Measurements from ENCODE around the gene CYBRD1. TPM values are rescaled to one million over a fixed set of nuclear protein-coding genes. Genes with fewer than 3 reads are reported as not detected.
"Not testable (repeated sequence)": the region's sequence is repeated elsewhere in the genome, so short reads cannot be mapped to it uniquely, and the experiment has no call there.

Gene CYBRD1
- total RNA-seq, 2 donors from 2014 or later: 357 to 453 TPM

DNA sequence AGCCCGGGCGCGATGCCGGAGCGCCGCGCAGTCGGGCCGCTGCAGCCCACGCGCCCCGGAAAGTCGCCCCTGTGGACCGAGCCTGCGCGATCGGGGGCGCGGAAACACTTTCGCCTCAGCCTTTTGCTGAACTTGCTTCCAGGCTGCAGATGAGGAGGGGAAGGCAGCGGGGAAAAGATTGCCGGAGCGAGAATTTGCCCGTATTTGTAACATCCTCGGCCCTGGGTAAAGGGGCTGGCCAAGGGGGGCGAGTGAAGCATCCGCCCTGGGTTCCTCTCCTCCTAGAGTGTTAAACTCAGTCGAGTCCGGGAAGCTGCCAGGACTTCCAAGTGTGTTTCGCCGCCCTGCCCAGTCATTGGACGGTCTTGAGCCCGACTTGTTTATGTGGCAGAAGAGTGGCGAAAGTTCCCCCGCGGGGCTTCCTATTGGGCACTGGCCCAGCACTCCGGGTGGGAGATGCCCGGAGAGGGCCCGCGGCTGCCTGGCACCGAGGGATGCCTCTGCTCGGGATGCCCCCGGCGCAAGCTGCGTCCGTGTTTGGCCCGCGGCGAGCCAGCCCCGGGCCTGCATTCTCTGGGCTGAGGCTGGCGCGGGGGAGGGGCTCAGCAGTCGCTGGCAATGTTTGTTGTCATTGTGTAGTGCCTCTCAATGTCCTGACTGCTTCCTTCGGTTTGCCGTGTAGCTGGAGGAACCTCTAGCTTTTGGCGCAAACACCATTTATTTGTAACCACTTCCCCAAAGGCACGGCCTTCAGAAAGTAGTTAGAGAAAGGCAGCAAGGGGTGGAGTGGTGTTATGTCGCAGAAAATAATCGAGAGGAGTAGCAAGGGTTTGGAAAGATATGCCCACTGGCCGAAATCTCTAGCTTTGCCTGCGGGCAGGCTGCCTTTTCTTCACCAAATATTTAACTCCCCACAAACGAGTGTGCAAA lies 1.1 kb downstream of the CYBRD1 start:
- DNase-seq (ENCODE audit: low spot score): peak; percentile 66
- ATAC-seq (ENCODE audit: insufficient number of reproducible peaks, low FRiP score, low read depth): peak; percentile 46
- no peaks in the 10 kb centered on the region for H3K27me3 ChIP-seq (replicated peaks; ENCODE audit: insufficient read depth)
- peak overlapping the region; percentile 98 for H3K4me3 ChIP-seq
- no peaks in the 10 kb centered on the region for H3K36me3 ChIP-seq
- TF ChIP-seq CTCF (IDR thresholded peaks at IDR 0.05): no peak
- peaks cover 7 to 41% of the 10 kb centered on the region in 2 donors for H3K4me1 ChIP-seq (ENCODE audit: control insufficient read depth in 1 of 2, low read depth in 2 of 2)
- no peaks in the 10 kb centered on the region for H3K9me3 ChIP-seq
- H3K27ac ChIP-seq: peak overlapping the region; percentile 94 to 98

DNA sequence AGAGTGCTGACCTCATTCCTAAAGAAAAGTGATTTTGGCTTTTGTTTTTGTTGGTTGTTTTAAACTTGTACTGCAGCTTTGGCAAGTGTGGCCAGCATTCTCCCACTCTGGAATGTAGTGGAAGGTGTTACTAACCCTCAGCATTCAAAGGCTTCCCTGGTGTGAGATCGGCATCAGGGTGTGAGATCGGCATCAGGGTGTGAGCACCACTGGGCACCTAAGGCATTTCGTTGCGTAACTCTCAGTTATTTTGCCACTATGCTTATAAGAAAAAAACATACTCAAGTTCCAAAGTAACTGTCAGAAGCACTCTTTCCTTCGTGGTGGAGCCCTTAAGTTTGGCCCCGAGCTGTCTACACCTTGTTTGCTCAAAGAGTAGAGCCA lies 1.7 kb downstream of the CYBRD1 start:
- peak overlapping the region; percentile 98 for H3K4me3 ChIP-seq
- ATAC-seq (ENCODE audit: insufficient number of reproducible peaks, low FRiP score, low read depth) (no peak), DNase-seq (ENCODE audit: low spot score) (no peak)
- H3K36me3 ChIP-seq: no peaks in the 10 kb centered on the region
- no peak for TF ChIP-seq CTCF (IDR thresholded peaks at IDR 0.05)
- H3K27ac ChIP-seq: peak overlapping the region; percentile 94 to 98
- H3K27me3 ChIP-seq (replicated peaks; ENCODE audit: insufficient read depth): no peaks in the 10 kb centered on the region
- H3K4me1 ChIP-seq (ENCODE audit: control insufficient read depth in 1 of 2, low read depth in 2 of 2): peaks cover 7 to 43% of the 10 kb centered on the region in 2 donors
- H3K9me3 ChIP-seq: no peaks in the 10 kb centered on the region

DNA sequence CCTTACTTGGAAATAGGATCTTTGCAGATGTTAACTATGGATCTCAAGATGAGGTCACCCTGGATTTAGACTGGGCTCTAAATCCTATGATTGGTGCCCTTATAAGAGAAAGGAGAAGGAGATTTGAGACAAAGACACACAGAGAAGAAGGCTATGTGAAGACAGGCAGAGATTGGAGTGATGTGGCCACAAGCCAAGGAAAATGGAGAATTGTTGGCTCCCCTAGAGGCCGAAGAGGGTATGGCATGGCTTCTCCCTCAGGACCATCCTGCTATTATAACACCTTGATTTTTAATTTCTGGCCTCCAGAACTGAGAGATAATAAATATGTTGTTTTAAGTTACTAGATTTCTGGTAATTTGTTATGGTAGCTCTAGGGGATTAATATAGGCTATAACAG lies 7.6 kb downstream of the CYBRD1 start:
- no peak overlapping the region for H3K4me3 ChIP-seq
- no peaks in the 10 kb centered on the region for H3K27me3 ChIP-seq (replicated peaks; ENCODE audit: insufficient read depth)
- no peaks in the 10 kb centered on the region for H3K36me3 ChIP-seq
- no peaks in the 10 kb centered on the region for H3K9me3 ChIP-seq
- ATAC-seq (ENCODE audit: insufficient number of reproducible peaks, low FRiP score, low read depth) (no peak), DNase-seq (ENCODE audit: low spot score) (no peak)
- H3K27ac ChIP-seq: peak overlapping the region; percentile 33 to 58
- peak; percentile 44 for TF ChIP-seq CTCF (IDR thresholded peaks at IDR 0.05)
- peaks cover 21 to 59% of the 10 kb centered on the region in 2 donors for H3K4me1 ChIP-seq (ENCODE audit: control insufficient read depth in 1 of 2, low read depth in 2 of 2)

DNA sequence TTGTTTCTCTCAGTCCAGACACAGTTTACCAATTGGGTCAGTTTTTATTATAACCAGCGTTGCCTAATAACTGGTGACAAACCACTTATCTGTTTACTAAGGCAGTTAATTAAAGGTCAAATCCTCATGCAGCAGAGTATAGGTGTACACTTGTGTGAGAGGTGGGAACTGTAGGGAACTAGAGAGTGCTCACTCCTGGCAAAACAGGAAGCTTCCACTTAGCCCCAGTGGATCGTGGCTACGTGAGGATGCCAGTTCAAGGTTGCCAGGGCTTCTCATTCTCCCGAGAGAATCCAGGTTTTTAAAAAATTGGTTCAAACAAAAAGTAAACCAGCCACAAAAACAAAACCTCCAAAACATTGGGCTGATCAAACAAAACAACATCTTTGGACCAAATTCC lies 8.1 kb downstream of the CYBRD1 start:
- no peaks in the 10 kb centered on the region for H3K9me3 ChIP-seq
- peak overlapping the region; percentile 38 for H3K4me3 ChIP-seq
- no peak for TF ChIP-seq CTCF (IDR thresholded peaks at IDR 0.05)
- H3K27ac ChIP-seq: peak overlapping the region; percentile 58 to 67
- DNase-seq (ENCODE audit: low spot score) (no peak), ATAC-seq (ENCODE audit: insufficient number of reproducible peaks, low FRiP score, low read depth) (no peak)
- no peaks in the 10 kb centered on the region for H3K36me3 ChIP-seq
- no peaks in the 10 kb centered on the region for H3K27me3 ChIP-seq (replicated peaks; ENCODE audit: insufficient read depth)
- peaks cover 17 to 56% of the 10 kb centered on the region in 2 donors for H3K4me1 ChIP-seq (ENCODE audit: control insufficient read depth in 1 of 2, low read depth in 2 of 2)

DNA sequence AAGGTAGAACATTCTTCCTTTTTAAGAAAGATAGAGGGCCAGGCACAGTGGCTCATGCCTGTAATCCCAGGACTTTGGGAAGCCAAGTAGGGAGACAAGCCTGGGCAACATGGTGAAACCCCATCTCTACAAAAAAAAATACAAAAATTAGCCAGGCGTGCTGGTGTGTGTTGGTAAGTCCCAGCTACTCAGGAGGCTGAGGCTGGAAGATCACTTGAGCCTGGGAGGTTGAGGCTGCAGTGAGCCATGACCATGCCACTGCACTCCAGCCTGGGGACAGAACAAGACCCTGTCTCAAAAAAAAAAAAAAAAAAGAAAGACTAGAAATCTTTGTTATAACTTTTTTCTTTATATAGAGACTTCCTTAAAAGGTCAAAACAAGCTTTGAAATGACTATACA lies 8.6 kb downstream of the CYBRD1 start:
- H3K27me3 ChIP-seq (replicated peaks; ENCODE audit: insufficient read depth); ATAC-seq (ENCODE audit: insufficient number of reproducible peaks, low FRiP score, low read depth); H3K9me3 ChIP-seq; DNase-seq (ENCODE audit: low spot score); H3K36me3 ChIP-seq: not testable (repeated sequence)
- peak overlapping the region; percentile 58 to 67 for H3K27ac ChIP-seq
- peaks cover 17 to 56% of the 10 kb centered on the region in 2 donors for H3K4me1 ChIP-seq (ENCODE audit: control insufficient read depth in 1 of 2, low read depth in 2 of 2)
- H3K4me3 ChIP-seq: peak overlapping the region; percentile 38
